Stimulated activated CD8-positive, alpha-beta memory T cell treated with anti-CD3 and anti-CD28 coated beads, Interleukin-4, amount 100 ng/mL, for 1 hour (primary cell): ENCODE results near the gene CHST13.
A peak's percentile ranks its signal among the peaks of the same experiment; 100 is the strongest.

ENCODE experiments used
- DNase-seq, 2 donors: peaks; one replicate each; pipeline ENCODE4 v3.0.0-alpha.2; 2020; ENCODE audit warnings: low read depth in 2 of 2, low spot score in 1 of 2

Gene CHST13

GRCh38 chr3:126508564-126508964, 15.4 kb upstream of the CHST13 start:
- no peak for DNase-seq

- DNase-seq = no peak
Measured at GRCh38 chr3:126509597-126510307, 14.2 kb upstream of the CHST13 start.

- no peak for DNase-seq
Measured at GRCh38 chr3:126510308-126510910, 13.5 kb upstream of the CHST13 start.

GRCh38 chr3:126511291-126511690, 12.7 kb upstream of the CHST13 start:
- DNase-seq = no peak

- no peak for DNase-seq
Measured at GRCh38 chr3:126512026-126512425, 11.9 kb upstream of the CHST13 start.

- DNase-seq = no peak
Measured at GRCh38 chr3:126512916-126513650, 10.9 kb upstream of the CHST13 start.

- no peak for DNase-seq
Measured at GRCh38 chr3:126514161-126514560, 9.8 kb upstream of the CHST13 start.

GRCh38 chr3:126515066-126515706, 8.8 kb upstream of the CHST13 start:
- DNase-seq = no peak

- no peak for DNase-seq
Measured at GRCh38 chr3:126516152-126516935, 7.6 kb upstream of the CHST13 start.

GRCh38 chr3:126516936-126517290, 7.0 kb upstream of the CHST13 start:
- no peak for DNase-seq

GRCh38 chr3:126517291-126517951, 6.5 kb upstream of the CHST13 start, which contains the start of gene UROC1:
UROC1 (minus strand) TSS chr3:126517773; CDS start chr3:126517719, 54 bp downstream.
- DNase-seq = no peak

GRCh38 chr3:126517986-126518778, 5.8 kb upstream of the CHST13 start:
- no peak for DNase-seq

- DNase-seq = no peak
Measured at GRCh38 chr3:126518779-126519177, 5.2 kb upstream of the CHST13 start.

GRCh38 chr3:126519506-126520455, 4.2 kb upstream of the CHST13 start:
- DNase-seq = no peak

- DNase-seq = no peak
Measured at GRCh38 chr3:126521122-126521891, 2.6 kb upstream of the CHST13 start.

- DNase-seq = peak; percentile 11 to 28
Measured at GRCh38 chr3:126522363-126522788, 1.6 kb upstream of the CHST13 start.

- no peak for DNase-seq
Measured at GRCh38 chr3:126524429-126524988, 554 bp downstream of the CHST13 start.
